HG03457 (cell line): Measurements from ENCODE around the gene PRKAR1B.

ENCODE experiments used
- ATAC-seq: cut with Tn5 transposase; IDR thresholded peaks from one replicate; pipeline ENCODE4 v1.9.1; 2021; ENCODE audit warnings: moderate number of reproducible peaks; ENCODE audit not compliant: unreplicated experiment

PRKAR1B gene

GRCh38 chr7:501526-501925 lies 225.6 kb downstream of the PRKAR1B start:
- ATAC-seq, result no peak

- ATAC-seq, result no peak
Observed at GRCh38 chr7:500521-501420, 226.3 kb downstream of the PRKAR1B start.

GRCh38 chr7:499853-500485 lies 227.1 kb downstream of the PRKAR1B start:
- no peak for ATAC-seq
